Epithelial cell of esophagus (primary cell): ENCODE results near the gene SLC34A1.
A peak's percentile ranks its signal among the peaks of the same experiment; 100 is the strongest.
"Not testable (repeated sequence)": the region's sequence is repeated elsewhere in the genome, so short reads cannot be mapped to it uniquely, and the experiment has no call there.

ENCODE experiments used
- DNase-seq: peaks from one replicate; pipeline ENCODE4 v3.0.0; 2010; ENCODE audit warnings: low read depth
- H3K4me3 ChIP-seq: 2 replicates; pipeline ENCODE4 v1.5.1; 2011; ENCODE audit warnings: mild to moderate bottlenecking, low read length, control low read depth
- TF ChIP-seq, protein P1 (sequence below): IDR thresholded peaks from 2 replicates; pipeline ENCODE4 v1.5.1; 2011; ENCODE audit warnings: low read depth, mild to moderate bottlenecking, low read length, control low read depth, inconsistent platforms; ENCODE audit not compliant: insufficient read depth; ENCODE audit errors: missing control alignments

SLC34A1 gene

DNA sequence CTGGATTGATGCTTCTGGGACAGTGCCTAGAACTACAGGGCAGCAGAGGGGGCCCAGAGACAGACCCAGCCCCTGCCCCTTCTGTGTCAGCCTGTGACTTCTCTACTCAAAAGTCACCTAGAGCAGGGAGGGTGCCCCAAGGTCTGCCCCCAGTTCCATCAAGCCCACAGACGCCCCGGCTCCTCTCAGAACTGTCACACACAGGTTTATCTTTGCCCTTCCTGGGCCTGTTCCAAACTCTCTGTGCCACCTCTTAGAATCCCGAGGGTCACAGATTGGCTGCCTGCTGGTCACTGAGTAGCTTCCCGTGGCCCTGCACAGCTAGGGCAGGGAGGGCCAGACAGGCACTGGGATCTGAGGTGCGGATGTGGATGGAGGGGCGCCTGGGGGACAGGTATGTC, 24.8 kb upstream of the SLC34A1 start:
- no peak overlapping the region for H3K4me3 ChIP-seq
- TF ChIP-seq, protein P1, sequence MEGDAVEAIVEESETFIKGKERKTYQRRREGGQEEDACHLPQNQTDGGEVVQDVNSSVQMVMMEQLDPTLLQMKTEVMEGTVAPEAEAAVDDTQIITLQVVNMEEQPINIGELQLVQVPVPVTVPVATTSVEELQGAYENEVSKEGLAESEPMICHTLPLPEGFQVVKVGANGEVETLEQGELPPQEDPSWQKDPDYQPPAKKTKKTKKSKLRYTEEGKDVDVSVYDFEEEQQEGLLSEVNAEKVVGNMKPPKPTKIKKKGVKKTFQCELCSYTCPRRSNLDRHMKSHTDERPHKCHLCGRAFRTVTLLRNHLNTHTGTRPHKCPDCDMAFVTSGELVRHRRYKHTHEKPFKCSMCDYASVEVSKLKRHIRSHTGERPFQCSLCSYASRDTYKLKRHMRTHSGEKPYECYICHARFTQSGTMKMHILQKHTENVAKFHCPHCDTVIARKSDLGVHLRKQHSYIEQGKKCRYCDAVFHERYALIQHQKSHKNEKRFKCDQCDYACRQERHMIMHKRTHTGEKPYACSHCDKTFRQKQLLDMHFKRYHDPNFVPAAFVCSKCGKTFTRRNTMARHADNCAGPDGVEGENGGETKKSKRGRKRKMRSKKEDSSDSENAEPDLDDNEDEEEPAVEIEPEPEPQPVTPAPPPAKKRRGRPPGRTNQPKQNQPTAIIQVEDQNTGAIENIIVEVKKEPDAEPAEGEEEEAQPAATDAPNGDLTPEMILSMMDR: no peak
- DNase-seq: no peak

GRCh38 chr5:177359860-177360259, 24.4 kb upstream of the SLC34A1 start:
- no peak for DNase-seq
- TF ChIP-seq, protein P1: no peak
- no peak overlapping the region for H3K4me3 ChIP-seq

DNA sequence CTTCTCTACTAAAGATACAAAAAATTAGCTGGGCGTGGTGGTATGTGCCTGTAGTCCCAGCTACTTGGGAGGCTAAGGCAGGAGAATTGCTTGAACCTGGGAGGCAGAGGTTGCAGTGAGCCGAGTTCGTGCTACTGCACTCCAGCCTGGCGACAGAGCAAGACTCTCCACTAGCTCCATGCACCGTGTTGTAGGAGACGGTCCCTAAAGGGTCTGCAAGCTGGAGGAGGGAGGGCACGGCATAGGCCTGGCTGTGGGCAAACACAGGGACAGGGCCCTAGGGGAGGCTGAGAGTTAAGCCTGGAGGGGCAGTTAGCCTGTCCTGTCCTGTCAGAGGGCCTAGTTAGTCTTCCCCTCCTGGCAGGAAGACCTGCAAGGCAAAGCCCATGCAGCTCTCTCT, 23.5 kb upstream of the SLC34A1 start:
- DNase-seq, H3K4me3 ChIP-seq: not testable (repeated sequence)

DNA sequence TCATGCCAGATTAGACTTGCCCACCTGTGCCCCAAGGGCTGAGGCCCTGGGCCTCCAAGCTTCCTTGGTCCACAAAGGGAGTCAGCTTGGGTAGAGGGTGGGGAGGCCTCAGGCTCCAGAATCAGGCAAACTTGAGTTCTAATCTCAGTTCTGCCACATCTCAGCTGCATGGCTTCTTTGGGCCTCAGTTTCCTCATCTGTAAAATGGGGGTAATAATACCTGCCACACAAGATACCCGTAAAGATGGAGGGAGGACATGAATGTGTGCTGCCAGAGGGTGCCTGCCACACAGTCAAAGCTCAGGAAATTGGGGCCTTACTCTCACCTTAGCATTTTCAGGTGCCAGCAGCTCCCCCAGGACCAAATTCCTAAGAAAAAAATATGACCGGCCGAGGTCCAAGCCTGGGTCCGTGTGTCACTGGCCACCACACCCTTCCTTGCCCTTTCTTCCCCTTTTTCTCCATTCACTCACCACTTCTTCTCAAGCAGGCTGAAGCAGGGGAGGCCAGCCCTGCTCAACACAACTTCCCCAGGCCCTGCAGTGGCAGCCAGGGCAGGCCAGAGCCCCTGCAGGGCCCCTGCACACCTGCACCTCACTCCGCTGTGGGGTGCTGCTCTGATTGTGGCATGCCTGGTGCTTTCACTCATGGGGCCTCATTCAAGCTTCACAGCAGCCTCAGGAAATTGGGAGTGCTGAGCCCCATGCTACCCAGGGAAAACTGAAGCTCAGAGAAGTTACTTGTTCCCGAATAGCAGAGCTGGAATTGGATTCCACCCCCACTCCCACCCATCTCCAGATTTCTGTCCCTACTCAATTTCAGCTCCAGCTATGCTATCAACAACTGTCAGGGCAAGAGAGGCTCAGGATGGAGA, 22.6 kb upstream of the SLC34A1 start:
- H3K4me3 ChIP-seq: no peak overlapping the region
- TF ChIP-seq, protein P1: no peak
- no peak for DNase-seq

DNA sequence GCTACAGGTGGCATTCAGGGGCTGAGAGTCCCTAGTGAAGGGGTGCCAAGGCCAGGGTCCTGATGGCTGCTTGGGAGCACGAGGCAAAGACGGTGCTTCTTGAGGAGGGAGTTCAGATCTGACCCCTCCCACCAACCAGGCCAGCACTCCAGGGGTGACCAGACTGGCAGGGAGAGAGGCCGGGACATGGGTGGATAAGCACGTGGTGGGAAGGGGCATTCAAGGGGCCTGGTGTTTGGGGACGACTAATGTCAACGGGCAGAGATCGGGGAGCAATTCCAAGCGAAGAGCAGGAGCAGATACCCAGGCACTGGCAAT, 22.0 kb upstream of the SLC34A1 start:
- TF ChIP-seq, protein P1: no peak
- DNase-seq: no peak
- no peak overlapping the region for H3K4me3 ChIP-seq

DNA sequence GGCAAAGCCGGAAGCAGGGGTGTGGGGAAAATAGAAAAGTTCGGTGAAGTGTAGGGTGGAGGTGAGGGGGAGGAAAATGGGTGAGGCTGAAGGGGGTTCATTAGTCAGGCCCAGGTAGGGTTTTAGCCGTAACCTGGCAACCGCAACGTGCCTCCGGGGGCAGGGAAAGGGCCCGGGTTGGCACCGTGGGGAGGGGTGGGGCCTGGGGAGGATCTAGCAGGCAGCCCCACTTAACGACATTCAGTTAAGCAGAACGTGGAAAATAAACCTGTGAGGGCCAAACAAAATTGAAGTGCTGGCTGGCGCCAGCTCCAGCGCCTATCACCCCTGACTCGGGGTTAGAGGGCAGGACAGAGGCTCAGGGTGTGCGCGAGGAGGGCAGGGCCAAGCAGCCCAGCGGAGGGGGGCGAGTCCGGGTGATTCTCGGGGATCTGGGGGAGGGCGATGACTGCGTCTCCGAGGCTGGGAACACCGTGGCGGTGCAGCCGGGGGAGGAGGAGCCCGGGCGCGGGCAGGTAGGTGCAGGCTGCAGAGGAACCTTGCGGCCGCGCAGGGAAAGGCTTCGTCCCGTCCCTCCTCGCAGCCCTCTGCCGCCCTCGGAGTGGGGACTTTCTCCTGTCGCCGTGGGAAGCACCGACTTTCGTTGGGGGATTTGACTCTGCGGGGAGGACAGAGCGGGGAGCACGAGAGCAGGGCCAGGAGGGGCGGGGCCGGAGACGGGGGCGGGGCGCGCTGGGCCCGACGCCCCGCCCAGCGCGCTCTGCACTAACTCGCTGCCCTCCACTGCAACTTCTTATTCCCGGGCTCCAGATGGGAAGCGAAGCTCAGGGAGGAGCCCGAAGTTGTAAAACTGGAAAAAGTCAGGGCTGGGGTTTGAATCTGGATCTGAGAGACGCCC, 21.4 kb upstream of the SLC34A1 start:
- peak overlapping the region; percentile 54 for H3K4me3 ChIP-seq
- DNase-seq: peak; percentile 66
- TF ChIP-seq, protein P1: peak; percentile 20

- TF ChIP-seq, protein P1: no peak
- H3K4me3 ChIP-seq: peak overlapping the region; percentile 54
- no peak for DNase-seq
Measured at GRCh38 chr5:177363565-177363964, 20.7 kb upstream of the SLC34A1 start.
